HepG2 (cell line): ENCODE measurements around the gene SLC2A2. TPM values are rescaled to one million over a fixed set of nuclear protein-coding genes. Genes with fewer than 3 reads are reported as not detected.

Experiments
- ASH2L ChIP-seq: fragments of 300-600, 200-600 bp; sonication (generic); IDR thresholded peaks from 2 replicates; pipeline ENCODE4 v1.7.0; 2017; ENCODE audit warnings: low read depth, mild to moderate bottlenecking, moderate library complexity, mixed read lengths, low read length; ENCODE audit not compliant: insufficient read length
- FOXO1 ChIP-seq: sonication (generic); formaldehyde crosslinking; IDR thresholded peaks from 2 replicates; pipeline ENCODE4 v1.4.0; 2020; ENCODE audit warnings: missing genetic modification reagents
- GATAD1 ChIP-seq: IDR thresholded peaks from 2 replicates; pipeline ENCODE4 v1.6.1; 2016; ENCODE audit warnings: missing genetic modification reagents, missing compliant biosample characterization
- GFI1 ChIP-seq: sonication (generic); formaldehyde crosslinking; IDR thresholded peaks from 2 replicates; pipeline ENCODE4 v1.5.0; 2020; ENCODE audit warnings: missing genetic modification reagents, mild to moderate bottlenecking, borderline replicate concordance
- HDAC2 ChIP-seq: sonication (generic); formaldehyde crosslinking; IDR thresholded peaks from 2 replicates; pipeline ENCODE4 v1.4.0; 2020; ENCODE audit warnings: missing genetic modification reagents
- KDM5B ChIP-seq: sonication (generic); formaldehyde crosslinking; IDR thresholded peaks from 2 replicates; pipeline ENCODE4 v1.4.0; 2020; ENCODE audit warnings: missing genetic modification reagents, mild to moderate bottlenecking, borderline replicate concordance
- NAIF1 ChIP-seq: sonication (generic); formaldehyde crosslinking; IDR thresholded peaks from 2 replicates; pipeline ENCODE4 v1.5.0; 2020; ENCODE audit warnings: mild to moderate bottlenecking, missing genetic modification reagents, borderline replicate concordance
- RELA ChIP-seq: sonication (generic); formaldehyde crosslinking; IDR thresholded peaks from 2 replicates; pipeline ENCODE4 v1.4.0; 2020; ENCODE audit warnings: missing genetic modification reagents
- SIX1 ChIP-seq: sonication (generic); formaldehyde crosslinking; IDR thresholded peaks from 2 replicates; pipeline ENCODE4 v1.4.0; 2020; ENCODE audit warnings: missing genetic modification reagents, borderline replicate concordance
- SMAD1 ChIP-seq: sonication (generic); formaldehyde crosslinking; IDR thresholded peaks from 2 replicates; pipeline ENCODE4 v1.4.0; 2020; ENCODE audit warnings: missing genetic modification reagents, low read depth, mild to moderate bottlenecking, borderline replicate concordance
- SMAD3 ChIP-seq: sonication (generic); formaldehyde crosslinking; IDR thresholded peaks from 2 replicates; pipeline ENCODE4 v1.4.0; 2020; ENCODE audit warnings: missing genetic modification reagents
- SMYD3 ChIP-seq: sonication (generic); formaldehyde crosslinking; IDR thresholded peaks from 2 replicates; pipeline ENCODE4 v1.8.1; 2023; ENCODE audit warnings: mild to moderate bottlenecking, missing genetic modification reagents
- ZNF720 ChIP-seq: sonication (generic); formaldehyde crosslinking; IDR thresholded peaks from 2 replicates; pipeline ENCODE4 v1.4.0; 2020; ENCODE audit warnings: missing genetic modification reagents
- ZNF761 ChIP-seq: sonication (generic); formaldehyde crosslinking; conservative IDR thresholded peaks from 2 replicates; pipeline ENCODE4 v1.4.0; 2020; ENCODE audit warnings: mild to moderate bottlenecking, missing genetic modification reagents
- ZNF850 ChIP-seq: sonication (generic); formaldehyde crosslinking; conservative IDR thresholded peaks from 2 replicates; pipeline ENCODE4 v1.9.0; 2021; ENCODE audit warnings: mild to moderate bottlenecking, missing genetic modification reagents
- polyA plus RNA-seq, 8 experiments: library from polyadenylated mRNA; depleted of rRNA in 3 of 8; stranded (reverse) in 7 of 8; unstranded in 1 of 8; fragments of >200 nt; fragmentation: Illumina TruSeq in 4 of 8; extraction: Trizol in 4 of 8; gene quantifications; 2 replicates each; pipeline versions ENCODE4 v1.2.1 to v1.2.3, GENCODE V29; 2011 to 2016; ENCODE audit warnings: low read depth in 4 of 8, missing spikeins in 1 of 8, mixed read lengths in 1 of 8; ENCODE audit not compliant: insufficient read depth in 1 of 8
- total RNA-seq, 5 experiments: library from RNA; depleted of rRNA; stranded (reverse); fragments of >200 nt; fragmentation: Illumina TruSeq; extraction: Trizol; gene quantifications; 2 replicates each; pipeline ENCODE4 v1.2.3, GENCODE V29; 2016; ENCODE audit warnings: low read depth in 1 of 5
- TF ChIP-seq, protein P1 (sequence below): sonication (generic); formaldehyde crosslinking; IDR thresholded peaks from 2 replicates; pipeline ENCODE4 v1.8.0; 2022; ENCODE audit warnings: missing genetic modification reagents, mild to moderate bottlenecking, moderate library complexity, borderline replicate concordance
- TF ChIP-seq, protein P2 (sequence below): sonication (generic); formaldehyde crosslinking; IDR thresholded peaks from 2 replicates; pipeline ENCODE4 v1.8.0; 2022; ENCODE audit warnings: mild to moderate bottlenecking, missing genetic modification reagents
- TF ChIP-seq, protein P3 (sequence below), 2 experiments: fragments of 450-650 bp in 1 of 2; sonication (generic) in 1 of 2; formaldehyde crosslinking; IDR thresholded peaks; 2 replicates each; pipeline versions ENCODE4 v1.5.0 to v1.8.0; 2020 to 2022; ENCODE audit warnings: mild to moderate bottlenecking in 1 of 2, missing genetic modification reagents in 1 of 2
- TF ChIP-seq, protein P4 (sequence below), 2 experiments: sonication (generic) in 1 of 2; formaldehyde crosslinking in 1 of 2; IDR thresholded peaks; 2 replicates each; pipeline versions ENCODE4 v1.4.0 to v1.6.1; 2018 to 2020; ENCODE audit warnings: missing genetic modification reagents in 2 of 2, borderline replicate concordance in 1 of 2, low read depth in 1 of 2, mild to moderate bottlenecking in 1 of 2, missing biosample characterization in 1 of 2
- TF ChIP-seq, protein P5 (sequence below): sonication (generic); formaldehyde crosslinking; conservative IDR thresholded peaks from 2 replicates; pipeline ENCODE4 v1.8.0; 2022; ENCODE audit warnings: mild to moderate bottlenecking, moderate library complexity, missing genetic modification reagents

Gene SLC2A2
- total and polyA plus RNA-seq, 2 of the 13 experiments (the other 11 are each of a cell fraction or from before 2014, with no cell fraction given) = 19.5 to 23.2 TPM

DNA sequence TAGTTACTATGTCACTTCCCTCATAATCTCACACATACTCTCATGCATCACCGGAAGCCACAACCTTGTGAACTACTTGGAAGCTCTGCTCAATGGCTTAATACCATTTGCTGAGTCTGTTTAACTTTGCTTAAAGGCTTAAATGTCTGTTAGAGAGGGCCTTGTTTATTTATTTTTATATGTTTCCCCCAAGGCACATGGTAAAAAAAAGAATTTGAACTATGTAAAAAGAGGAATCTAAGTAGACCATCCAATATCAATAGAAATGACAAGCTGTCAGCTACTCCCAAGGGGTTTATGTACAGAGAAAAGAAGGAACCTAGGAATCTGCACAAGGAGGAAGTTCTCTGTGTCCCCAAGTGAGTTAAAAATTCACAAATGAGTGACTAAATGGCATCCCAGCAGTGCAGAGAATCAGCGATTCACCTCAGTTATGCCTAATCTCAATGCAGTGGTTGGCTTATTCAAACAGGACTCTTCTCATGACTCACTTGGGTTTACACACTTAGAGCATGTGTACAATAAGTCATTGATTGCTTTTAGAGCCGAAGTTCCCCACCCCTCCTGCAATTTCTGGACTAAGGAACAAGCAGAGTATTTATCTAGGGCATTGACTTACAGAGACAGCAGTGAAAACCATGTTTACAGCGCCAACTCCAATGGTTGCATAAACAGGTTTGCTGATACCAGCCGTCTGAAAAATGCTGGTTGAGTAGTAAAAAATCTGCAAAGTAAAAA lies 24.4 kb downstream of the SLC2A2 start (continued):
- TF ChIP-seq, protein P1, sequence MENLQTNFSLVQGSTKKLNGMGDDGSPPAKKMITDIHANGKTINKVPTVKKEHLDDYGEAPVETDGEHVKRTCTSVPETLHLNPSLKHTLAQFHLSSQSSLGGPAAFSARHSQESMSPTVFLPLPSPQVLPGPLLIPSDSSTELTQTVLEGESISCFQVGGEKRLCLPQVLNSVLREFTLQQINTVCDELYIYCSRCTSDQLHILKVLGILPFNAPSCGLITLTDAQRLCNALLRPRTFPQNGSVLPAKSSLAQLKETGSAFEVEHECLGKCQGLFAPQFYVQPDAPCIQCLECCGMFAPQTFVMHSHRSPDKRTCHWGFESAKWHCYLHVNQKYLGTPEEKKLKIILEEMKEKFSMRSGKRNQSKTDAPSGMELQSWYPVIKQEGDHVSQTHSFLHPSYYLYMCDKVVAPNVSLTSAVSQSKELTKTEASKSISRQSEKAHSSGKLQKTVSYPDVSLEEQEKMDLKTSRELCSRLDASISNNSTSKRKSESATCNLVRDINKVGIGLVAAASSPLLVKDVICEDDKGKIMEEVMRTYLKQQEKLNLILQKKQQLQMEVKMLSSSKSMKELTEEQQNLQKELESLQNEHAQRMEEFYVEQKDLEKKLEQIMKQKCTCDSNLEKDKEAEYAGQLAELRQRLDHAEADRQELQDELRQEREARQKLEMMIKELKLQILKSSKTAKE (CRISPR knock-in tag) = peak; percentile 90
- 0 out of 2 replicates have a peak, but pooled peaks have one; percentile 68 for TF ChIP-seq ZNF720
- TF ChIP-seq ZNF850 (CRISPR knock-in tag) = no peak
- TF ChIP-seq SIX1 (CRISPR knock-in tag) = peak; percentile 49; the same call in 1 of the 2 replicates
- peak; percentile 92 for TF ChIP-seq SMYD3 (CRISPR knock-in tag)
- no peak for TF ChIP-seq GATAD1 (CRISPR knock-in tag)
- TF ChIP-seq RELA (CRISPR knock-in tag) = no peak
- TF ChIP-seq HDAC2 (CRISPR knock-in tag) = peak; percentile 98
- no peak for TF ChIP-seq SMAD1 (CRISPR knock-in tag)
- TF ChIP-seq, protein P2, sequence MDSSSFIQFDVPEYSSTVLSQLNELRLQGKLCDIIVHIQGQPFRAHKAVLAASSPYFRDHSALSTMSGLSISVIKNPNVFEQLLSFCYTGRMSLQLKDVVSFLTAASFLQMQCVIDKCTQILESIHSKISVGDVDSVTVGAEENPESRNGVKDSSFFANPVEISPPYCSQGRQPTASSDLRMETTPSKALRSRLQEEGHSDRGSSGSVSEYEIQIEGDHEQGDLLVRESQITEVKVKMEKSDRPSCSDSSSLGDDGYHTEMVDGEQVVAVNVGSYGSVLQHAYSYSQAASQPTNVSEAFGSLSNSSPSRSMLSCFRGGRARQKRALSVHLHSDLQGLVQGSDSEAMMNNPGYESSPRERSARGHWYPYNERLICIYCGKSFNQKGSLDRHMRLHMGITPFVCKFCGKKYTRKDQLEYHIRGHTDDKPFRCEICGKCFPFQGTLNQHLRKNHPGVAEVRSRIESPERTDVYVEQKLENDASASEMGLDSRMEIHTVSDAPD = peak; percentile 94
- TF ChIP-seq GFI1 = peak; percentile 96
- TF ChIP-seq, protein P3, sequence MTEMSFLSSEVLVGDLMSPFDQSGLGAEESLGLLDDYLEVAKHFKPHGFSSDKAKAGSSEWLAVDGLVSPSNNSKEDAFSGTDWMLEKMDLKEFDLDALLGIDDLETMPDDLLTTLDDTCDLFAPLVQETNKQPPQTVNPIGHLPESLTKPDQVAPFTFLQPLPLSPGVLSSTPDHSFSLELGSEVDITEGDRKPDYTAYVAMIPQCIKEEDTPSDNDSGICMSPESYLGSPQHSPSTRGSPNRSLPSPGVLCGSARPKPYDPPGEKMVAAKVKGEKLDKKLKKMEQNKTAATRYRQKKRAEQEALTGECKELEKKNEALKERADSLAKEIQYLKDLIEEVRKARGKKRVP (CRISPR knock-in tag; IDR thresholded peaks at IDR 0.05) = peak in 1 of 2 experiments; percentile 86; a peak in 2 of 4 replicates
- TF ChIP-seq ZNF761 (CRISPR knock-in tag) = peak; percentile 55; the same call in 1 of the 2 replicates
- peak; percentile 78; the same call in 1 of the 2 replicates for TF ChIP-seq NAIF1 (CRISPR knock-in tag)
- peak; percentile 99 for TF ChIP-seq FOXO1
- TF ChIP-seq SMAD3 (CRISPR knock-in tag) = peak; percentile 75
- no peak for TF ChIP-seq KDM5B (CRISPR knock-in tag)
- TF ChIP-seq, protein P4, sequence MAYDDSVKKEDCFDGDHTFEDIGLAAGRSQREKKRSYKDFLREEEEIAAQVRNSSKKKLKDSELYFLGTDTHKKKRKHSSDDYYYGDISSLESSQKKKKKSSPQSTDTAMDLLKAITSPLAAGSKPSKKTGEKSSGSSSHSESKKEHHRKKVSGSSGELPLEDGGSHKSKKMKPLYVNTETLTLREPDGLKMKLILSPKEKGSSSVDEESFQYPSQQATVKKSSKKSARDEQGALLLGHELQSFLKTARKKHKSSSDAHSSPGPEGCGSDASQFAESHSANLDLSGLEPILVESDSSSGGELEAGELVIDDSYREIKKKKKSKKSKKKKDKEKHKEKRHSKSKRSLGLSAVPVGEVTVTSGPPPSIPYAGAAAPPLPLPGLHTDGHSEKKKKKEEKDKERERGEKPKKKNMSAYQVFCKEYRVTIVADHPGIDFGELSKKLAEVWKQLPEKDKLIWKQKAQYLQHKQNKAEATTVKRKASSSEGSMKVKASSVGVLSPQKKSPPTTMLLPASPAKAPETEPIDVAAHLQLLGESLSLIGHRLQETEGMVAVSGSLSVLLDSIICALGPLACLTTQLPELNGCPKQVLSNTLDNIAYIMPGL (CRISPR knock-in tag; IDR thresholded peaks at IDR 0.05; ENCODE audit: borderline replicate concordance in 1 of 2, low read depth in 1 of 2) = peak; percentile 49 to 58; a peak in 2 of 4 replicates
- TF ChIP-seq ASH2L = peak; percentile 94
- TF ChIP-seq, protein P5, sequence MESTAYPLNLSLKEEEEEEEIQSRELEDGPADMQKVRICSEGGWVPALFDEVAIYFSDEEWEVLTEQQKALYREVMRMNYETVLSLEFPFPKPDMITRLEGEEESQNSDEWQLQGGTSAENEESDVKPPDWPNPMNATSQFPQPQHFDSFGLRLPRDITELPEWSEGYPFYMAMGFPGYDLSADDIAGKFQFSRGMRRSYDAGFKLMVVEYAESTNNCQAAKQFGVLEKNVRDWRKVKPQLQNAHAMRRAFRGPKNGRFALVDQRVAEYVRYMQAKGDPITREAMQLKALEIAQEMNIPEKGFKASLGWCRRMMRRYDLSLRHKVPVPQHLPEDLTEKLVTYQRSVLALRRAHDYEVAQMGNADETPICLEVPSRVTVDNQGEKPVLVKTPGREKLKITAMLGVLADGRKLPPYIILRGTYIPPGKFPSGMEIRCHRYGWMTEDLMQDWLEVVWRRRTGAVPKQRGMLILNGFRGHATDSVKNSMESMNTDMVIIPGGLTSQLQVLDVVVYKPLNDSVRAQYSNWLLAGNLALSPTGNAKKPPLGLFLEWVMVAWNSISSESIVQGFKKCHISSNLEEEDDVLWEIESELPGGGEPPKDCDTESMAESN = peak; percentile 35; the same call in 1 of the 2 replicates
